DOHH2 (cell line): ENCODE measurements around the gene ZNF236.
"Not testable (repeated sequence)": the region's sequence is repeated elsewhere in the genome, so short reads cannot be mapped to it uniquely, and the experiment has no call there.

Experiments used
- EZH2phosphoT487 ChIP-seq: fragments of 200-600 bp; sonication (generic); IDR thresholded peaks from 2 replicates; pipeline ENCODE4 v1.6.1; 2017; ENCODE audit warnings: borderline replicate concordance, mild to moderate bottlenecking, antibody characterized with exemption, low read length, moderate library complexity, mixed read lengths
- TF ChIP-seq, protein P1 (sequence below): fragments of 200-600 bp; sonication (generic); IDR thresholded peaks from one replicate; pipeline ENCODE4 v1.5.1; 2014; ENCODE audit warnings: antibody characterized with exemption, mild to moderate bottlenecking, low read depth, low read length; ENCODE audit not compliant: poor library complexity, severe bottlenecking

DNA sequence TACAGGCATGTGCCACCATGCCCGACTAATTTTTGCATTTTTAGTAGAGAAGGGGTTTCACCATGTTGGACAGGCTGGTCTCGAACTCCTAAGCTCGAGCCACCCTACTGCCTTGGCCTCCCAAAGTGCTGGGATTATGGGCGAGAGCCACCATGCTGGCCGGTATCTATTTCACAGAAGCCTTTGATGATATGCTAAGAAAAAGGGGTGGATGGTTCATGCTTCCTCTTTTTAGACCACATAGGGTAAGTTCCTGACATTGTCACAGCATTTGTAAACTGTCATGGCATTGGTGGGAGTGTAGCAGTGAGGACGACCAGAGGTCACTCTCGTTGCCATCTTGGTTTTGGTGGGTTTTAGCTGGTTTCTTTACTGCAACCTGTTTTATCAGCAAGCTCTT is 10.8 kb upstream of the ZNF236 start:
- TF ChIP-seq EZH2phosphoT487: not testable (repeated sequence)
- TF ChIP-seq, protein P1, sequence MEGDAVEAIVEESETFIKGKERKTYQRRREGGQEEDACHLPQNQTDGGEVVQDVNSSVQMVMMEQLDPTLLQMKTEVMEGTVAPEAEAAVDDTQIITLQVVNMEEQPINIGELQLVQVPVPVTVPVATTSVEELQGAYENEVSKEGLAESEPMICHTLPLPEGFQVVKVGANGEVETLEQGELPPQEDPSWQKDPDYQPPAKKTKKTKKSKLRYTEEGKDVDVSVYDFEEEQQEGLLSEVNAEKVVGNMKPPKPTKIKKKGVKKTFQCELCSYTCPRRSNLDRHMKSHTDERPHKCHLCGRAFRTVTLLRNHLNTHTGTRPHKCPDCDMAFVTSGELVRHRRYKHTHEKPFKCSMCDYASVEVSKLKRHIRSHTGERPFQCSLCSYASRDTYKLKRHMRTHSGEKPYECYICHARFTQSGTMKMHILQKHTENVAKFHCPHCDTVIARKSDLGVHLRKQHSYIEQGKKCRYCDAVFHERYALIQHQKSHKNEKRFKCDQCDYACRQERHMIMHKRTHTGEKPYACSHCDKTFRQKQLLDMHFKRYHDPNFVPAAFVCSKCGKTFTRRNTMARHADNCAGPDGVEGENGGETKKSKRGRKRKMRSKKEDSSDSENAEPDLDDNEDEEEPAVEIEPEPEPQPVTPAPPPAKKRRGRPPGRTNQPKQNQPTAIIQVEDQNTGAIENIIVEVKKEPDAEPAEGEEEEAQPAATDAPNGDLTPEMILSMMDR: not testable (repeated sequence)
